Erythroblast (primary cell): ENCODE results near the gene FGFR3.

Experiments
- GATA1 ChIP-seq: IDR thresholded peaks from 2 replicates; pipeline ENCODE4 v1.6.1; 2011; ENCODE audit warnings: low read depth, mild to moderate bottlenecking, control low read depth, low read length, moderate library complexity
- POLR2A ChIP-seq: IDR thresholded peaks from 2 replicates; pipeline ENCODE4 v1.6.1; 2011; ENCODE audit warnings: mild to moderate bottlenecking, low read length

GRCh38 chr4:1787411-1788077 lies 5.5 kb upstream of the FGFR3 start:
- TF ChIP-seq POLR2A, result no peak
- no peak for TF ChIP-seq GATA1
